Frontal cortex (tissue), 4 donors: ENCODE data around the gene SCFD2. TPM values are rescaled to one million over a fixed set of nuclear protein-coding genes. Genes with fewer than 3 reads are reported as not detected.

Experiments
- DNase-seq, 2 donors: peaks; one replicate each; pipeline ENCODE4 v3.0.0; 2012; ENCODE audit warnings: low spot score in 2 of 2
- FAIRE-seq: peaks from 2 replicates; lab custom pipeline; 2012; peaks lifted over from hg19 to GRCh38; lab: Jason Lieb, UNC
- total RNA-seq: library from RNA; depleted of rRNA; stranded (reverse); fragments of >200 nt; gene quantifications from one replicate; pipeline ENCODE4 v1.2.3, GENCODE V29; 2014
- donor health status: control.
- donor health status: control.
- donor health status: control.

Gene SCFD2
- total RNA-seq, 1 donor from 2014 or later = 17.5 TPM

DNA sequence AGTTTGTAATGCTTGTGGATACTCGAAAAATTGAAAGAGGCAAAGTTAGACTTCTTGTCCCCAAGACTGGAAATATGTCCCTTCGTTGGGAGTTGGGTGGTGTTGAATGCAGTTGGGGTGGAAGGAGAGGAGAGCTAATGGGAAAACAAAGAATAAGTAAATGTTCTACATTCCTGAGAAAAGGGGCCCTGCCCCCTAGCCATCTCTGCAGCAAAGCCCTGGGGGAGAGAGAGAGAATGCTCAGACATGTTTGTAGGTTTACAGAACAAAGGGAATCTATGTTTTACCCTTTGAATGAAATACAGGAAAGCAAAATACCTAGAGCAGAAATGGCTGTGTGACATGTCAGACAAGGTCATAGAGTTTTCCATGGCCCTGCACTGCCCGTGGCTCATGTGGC is 415.6 kb downstream of the SCFD2 start:
- no peak for FAIRE-seq
- no peak for DNase-seq

DNA sequence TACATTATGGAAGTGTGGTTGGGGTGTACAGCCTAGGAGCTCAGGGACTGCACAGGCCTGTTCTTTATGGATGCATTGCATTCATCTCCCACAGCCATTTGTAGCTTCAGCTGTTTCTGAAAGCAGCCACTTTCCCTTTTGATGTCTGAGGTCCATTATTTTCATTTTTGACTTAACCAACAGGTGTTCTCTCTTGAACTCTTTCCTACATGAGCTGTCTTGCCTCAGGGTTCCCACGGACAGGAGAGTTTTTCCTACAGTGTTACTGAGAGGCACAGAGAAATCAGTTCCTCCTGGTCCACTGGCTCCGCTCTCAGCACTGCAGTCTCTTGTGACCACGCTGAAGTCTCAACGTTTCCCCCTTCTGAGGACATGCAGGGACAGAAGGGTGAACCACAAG is 416.5 kb downstream of the SCFD2 start:
- DNase-seq (no peak), FAIRE-seq (no peak)

DNA sequence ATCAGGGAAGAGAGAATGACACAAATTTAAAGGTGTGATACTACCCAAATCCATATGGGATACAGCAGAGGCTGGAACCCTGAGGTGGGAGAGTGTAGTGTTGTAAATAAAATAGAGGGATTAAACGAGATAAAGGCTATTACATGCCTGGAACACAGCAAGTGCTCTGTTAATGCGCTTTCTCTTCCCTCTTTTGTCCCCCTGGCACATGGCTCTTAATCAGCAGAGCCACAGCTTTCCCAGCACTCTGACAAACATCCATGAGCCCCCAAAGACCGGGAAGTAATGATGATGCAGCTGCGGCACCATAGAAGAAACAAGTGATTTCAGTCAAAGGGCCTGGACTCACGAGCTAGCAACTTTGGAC is 417.8 kb downstream of the SCFD2 start:
- FAIRE-seq = no peak
- DNase-seq = no peak

DNA sequence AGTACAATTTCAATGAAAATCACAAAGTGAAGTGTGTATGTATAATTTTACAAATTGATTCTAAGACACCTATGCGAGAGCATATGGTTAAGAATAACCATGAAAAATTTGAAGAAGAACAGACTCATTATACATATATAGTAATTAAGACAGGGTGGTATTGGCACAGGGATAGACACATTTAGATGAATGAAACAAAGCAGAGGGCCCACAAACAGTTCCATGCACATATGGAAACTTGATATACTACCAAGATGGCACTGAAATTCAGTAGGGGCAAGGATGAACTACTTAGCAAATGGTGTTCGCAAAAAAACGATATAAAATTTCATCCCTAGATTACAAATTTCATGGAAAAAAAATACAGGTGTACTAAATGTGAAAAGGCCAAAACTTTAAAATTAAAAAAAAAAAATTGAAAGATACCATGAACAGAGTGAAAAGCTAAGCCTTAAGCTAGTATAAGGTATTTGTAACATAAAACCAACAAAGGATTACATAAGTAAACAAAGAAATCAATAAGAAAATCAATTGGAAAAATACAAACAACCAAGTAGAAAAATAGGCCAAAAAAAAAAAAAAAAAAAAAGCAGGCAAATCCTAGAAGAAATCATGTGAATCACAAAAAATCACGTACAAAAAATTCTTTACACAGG is 418.3 kb downstream of the SCFD2 start:
- DNase-seq (no peak), FAIRE-seq (no peak)

DNA sequence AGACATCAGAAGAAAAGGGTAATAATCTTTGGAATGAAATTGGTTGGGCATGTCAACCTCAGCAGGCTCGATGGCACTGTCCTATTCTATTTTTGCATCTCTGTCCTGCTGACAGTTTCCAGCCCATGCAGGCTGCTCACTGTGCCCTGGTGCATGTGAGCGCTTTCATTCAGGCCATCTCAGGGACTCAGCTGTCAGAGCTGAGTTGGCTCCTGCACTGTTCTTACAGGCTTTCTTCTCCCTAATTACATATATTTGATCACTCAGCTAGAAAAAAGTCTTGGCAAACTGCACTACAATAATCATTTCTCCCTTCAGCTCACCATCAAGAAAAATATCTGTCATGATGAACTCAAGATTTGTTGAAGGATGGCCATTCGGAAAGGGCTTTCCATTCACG is 419.0 kb downstream of the SCFD2 start:
- DNase-seq (no peak), FAIRE-seq (no peak)

DNA sequence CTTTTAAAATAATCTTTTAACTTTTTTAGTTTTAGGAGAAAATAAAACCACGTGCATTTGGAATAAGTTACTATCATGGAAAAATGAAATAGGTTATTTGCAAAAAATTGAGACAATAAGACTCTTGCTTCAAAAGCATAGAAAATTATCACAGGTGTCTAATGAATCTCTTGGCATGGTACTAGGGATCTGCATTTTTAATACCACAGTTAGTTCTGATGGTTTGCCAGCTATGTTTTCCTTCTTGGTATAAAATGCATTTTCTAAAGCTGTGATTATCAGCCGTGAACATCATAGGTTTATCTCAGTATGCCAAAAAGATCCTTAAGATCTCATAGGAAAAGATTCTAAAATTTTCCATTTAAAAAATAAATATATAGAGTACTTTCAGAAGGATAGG is 419.9 kb downstream of the SCFD2 start:
- FAIRE-seq (no peak), DNase-seq (no peak)

DNA sequence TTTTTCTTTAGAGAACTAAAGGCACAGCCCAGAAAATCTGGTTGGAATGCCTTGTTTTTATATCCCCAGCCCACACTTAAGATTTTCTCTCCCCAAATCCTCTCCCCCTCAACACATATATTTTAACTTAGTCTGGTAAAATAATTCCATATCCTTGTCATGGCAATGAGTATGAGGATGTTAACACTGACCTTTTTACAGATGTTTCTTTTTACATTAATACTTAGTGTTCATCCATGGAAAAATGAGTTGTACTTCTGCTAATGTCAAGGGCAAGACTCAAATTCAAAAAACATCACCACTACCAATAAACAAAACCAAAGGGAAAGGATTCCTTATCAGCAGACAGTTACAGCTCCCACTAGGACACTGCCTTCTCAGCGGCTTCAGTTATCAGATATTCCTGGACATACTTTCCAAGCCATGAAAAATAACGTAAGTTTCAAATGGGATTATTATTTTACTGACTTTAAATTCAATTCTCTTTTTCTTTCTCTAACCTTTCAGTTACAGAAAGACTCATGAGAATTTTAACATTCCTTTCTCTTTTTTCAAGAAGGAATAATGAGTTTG is 420.4 kb downstream of the SCFD2 start:
- DNase-seq (no peak), FAIRE-seq (no peak)

DNA sequence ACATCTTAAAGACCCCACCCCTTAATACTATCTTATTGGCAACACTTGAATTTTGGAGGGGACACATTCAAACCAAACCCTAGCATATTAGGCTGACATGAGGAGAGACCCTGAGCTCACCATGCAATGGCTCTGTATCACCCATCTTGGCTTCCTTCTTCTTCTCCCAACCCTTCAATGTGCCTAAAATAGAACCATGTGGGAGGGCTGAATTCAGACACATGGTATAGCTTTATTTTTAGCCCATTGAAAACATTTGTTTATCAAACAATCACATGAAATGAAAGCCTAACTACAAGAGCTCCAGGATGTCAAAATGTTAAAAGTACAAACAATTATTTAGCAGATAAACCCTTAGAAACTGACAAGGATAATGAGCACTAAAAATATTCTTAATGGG is 422.2 kb downstream of the SCFD2 start:
- FAIRE-seq (no peak), DNase-seq (no peak)

DNA sequence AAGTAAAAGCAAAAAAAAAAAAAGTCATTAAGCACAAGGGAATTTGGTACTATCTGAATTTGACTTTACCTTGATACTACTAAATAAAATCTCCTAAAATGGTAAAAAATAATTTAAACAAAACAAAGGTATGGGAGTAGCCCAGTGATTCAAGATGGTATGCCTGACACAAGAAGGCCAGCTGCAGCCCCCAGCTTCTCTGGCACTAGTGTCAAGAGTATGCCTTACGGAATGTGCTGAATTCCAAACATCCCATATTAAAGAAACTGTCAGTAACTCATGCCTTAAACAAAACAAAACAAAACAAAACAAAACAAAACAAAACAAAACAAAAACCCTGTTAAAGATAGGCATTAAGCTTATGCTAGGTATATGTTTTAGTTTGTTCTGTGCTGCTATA is 422.9 kb downstream of the SCFD2 start:
- FAIRE-seq (no peak), DNase-seq (no peak)

DNA sequence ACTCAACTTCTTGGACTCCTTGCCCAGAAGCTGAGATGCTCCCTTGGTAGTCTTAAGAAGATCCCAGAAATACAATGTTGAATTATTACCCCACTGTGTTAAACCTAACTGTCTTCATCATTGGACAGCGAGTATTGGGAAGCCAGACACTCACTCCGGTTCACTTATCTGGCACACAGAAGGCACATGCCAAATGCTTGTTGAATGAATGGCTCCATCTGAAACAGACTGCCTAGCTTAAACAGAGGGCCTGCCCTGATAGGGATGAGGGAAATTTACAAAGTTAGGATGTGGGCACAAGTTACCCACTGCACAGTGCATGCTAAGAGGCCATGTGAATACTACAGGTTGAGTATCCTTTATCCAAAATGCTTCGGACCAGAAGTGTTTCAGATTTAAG is 424.4 kb downstream of the SCFD2 start:
- DNase-seq = no peak
- FAIRE-seq = no peak

DNA sequence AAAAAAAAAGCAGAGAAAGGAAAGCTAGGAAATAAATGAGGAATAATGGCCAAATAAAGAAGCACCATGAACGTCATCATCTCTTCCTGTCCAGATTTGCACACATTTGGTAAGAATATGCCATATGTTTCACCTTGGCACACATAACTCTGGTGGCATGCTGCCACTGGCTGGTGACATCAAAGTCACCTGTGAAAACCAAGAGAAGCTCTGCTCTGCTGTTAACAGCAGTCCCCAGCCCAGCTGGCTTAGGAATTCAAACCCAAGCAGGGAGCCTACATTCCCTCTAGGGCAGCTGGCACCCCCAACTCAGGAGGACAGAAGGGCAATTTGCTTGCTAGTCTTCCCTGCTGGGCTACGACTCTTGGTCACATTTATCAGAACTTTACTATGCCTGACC is 426.1 kb downstream of the SCFD2 start:
- no peak for DNase-seq
- no peak for FAIRE-seq

DNA sequence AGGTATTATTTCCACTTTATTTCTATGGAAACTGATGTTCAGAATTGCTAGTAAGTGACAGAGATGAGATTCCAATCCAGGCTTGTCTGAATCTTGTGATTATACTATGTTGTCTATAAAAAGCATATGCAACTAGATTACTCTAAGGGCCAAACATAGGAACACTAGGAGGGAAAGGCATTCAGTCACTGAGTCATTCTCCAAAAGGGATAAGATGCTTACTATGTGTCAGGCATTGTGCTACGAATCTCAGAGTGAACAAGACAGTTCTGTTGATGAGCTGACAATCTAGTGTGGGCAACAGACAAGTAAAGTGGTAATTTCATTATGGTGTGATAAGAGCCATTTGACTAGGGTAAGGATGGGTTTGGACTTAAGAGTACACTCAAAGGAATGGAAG is 426.5 kb downstream of the SCFD2 start:
- DNase-seq (no peak), FAIRE-seq (no peak)

DNA sequence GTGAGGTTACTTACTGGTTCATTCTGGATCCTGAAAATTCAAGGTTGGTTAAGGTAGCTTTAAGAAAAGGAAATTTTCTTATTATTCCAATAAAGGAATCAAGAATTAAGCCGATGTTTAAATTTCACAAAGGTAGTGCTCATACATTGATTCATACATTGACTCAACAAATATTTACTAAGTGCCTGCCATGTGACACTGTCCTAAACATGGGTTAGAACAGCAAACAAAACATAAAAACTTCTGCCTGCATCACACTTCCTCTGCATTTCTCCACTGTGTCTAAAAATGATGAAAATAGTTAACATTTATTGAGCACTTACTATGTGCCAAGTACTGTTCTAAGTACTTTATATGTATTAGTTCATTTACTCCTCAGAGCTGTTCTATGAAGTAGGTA is 428.0 kb downstream of the SCFD2 start:
- DNase-seq = no peak
- FAIRE-seq = no peak

DNA sequence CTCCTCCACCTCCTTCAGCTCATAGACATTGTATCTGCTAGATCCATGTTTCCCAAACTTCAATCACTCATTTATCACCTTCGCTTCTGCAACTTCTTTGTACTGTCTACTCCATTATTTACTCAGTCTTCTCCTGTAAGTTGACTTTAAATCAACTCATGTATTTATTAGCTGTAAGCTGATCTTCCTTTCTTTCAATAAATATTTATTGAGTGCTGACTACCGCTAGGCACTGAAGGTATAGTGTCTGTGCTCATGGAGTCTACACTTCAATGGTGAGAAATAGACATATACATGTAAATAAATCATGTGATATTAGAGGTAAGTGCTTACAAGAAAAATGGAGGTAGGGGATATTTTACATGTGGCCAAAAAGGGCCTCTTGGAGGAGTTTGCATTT is 429.1 kb downstream of the SCFD2 start:
- no peak for FAIRE-seq

DNA sequence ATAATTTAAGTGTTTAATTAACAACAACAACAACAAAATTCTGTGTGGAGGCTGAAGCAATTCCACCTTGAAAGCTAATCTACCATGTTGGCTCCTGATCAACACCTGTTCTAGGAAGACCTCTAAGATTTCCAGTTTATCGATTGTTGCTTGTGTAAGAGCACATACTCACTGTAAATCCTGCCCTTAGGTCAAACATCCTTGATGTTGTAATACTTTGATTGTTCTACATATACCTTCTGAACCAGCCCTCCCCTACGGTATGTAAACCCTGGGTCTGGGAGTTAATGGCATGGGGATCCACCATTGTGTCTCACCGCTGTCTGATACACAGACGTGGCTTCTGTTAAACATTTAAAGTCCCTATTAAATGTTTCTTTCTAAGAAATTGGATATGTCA is 430.5 kb downstream of the SCFD2 start:
- no peak for DNase-seq
- no peak for FAIRE-seq

More for the DNA sequence above, 429.1 kb downstream of the SCFD2 start:
- no peak for DNase-seq

DNA sequence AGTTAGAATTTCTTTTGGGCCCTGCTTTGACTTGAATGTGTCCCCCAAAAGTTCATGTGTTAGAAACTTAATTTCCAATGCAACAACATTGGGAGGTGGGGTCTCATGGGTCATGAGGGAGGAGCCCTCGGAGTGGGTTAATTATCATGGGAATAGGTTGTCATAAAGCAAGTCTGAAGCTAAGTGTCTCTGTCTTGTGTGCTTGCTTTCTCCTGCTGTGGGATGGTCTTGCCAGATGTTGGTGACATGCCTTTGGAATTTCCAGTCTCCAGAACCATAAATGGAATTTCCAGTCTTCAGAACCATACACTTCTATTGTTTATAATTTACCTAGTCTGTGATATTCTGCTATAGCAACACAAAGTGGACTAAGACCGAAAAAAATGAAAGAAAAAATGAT is 432.1 kb downstream of the SCFD2 start:
- FAIRE-seq = no peak

DNA sequence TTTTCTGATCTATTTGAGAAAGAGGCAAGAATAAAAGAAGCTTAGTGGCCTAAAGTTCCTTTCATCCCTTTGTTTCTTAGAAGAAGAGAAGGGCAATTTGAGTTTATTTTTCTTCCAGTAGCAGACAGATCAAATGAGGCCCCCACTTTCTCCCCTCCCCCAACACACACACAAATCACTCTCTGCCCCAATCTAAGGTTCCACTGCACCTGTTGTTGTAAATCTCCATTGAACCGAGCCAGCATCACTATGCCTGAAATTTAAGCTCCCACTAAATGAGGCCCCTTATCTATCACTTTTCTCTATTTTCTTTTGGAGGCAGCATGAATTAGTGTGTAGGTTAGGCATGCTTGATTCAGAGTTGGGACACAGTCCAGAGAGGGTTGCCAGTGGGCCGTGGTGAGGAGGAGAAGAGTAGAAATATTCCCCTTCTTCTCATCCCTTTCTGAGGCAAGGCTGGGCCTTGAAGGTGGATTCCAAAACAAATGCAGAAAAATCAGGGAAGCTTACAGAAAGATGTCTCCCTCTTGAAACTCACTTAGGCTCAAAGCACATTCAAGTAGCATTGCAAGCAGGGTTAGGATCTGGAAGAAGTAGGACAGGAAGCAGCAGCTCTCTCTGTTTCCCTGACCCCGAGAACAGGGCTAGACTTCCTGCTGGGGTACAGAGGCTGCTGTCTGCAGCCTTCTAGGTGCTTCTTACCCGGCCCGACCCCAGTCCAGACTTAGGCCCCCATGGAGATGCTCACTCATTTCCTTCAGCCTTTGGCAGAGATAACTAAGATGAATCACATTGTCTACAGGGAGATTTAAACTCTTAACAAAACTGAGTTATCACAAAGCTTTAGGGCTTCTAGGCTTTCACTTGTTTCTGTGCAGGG is 433.0 kb downstream of the SCFD2 start:
- DNase-seq (no peak), FAIRE-seq (no peak)

More for the DNA sequence above, 432.1 kb downstream of the SCFD2 start:
- no peak for DNase-seq

DNA sequence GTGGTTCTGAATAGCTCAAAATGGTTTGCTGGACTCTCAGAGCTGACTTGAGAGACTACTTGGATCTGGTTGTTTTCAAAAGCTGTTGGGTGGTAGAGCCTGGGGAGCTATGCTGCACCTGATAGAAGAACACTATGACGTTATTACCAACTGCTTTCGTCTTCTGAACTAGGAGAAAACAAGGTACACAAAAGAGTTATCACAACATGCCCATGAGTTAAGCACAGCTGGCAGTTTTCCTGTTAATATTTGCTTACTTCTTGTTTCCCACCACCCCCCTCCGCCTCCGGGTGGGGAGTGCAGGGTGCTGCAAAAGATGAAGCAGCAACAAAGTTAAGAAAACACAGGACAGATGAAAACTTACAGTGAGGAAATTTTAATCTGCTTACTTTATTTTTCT is 434.6 kb downstream of the SCFD2 start:
- no peak for FAIRE-seq
- DNase-seq = no peak

DNA sequence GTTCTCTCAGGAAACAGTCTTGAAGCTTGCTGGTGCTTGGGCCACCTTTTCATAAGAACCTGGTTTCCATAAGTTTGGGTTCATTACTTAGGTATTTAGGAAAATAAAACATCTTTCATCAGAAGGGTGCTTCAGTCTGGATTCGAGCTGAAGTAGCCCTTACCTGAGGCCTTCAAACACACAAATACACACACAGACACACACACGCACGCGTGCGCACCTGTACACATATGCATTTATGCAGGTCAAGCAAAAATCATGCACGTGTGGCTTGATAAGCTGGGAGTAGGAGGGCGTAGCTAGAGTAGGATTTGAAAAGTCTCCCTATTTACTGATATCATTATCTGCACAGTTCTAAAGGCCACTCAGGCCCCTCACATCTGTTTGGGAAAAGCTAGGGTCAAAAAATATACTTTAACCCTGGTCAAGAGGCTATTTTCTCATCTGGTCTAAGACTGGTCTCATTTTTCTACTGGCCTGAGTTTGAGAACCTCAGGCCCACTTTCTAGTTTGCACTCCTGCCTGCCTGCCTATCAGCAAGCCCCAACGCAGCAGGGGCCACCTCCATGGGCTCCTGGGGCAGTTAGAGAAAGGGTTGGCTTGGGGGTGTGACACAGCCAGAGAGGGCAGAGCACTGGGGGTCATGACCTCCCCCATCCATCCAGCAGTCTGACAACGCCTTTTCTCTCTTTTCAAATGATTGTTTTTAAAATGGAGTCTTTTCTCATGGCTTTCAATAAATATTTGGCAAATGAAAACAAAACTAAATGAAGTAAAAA is 439.5 kb downstream of the SCFD2 start:
- DNase-seq (no peak), FAIRE-seq (no peak)

DNA sequence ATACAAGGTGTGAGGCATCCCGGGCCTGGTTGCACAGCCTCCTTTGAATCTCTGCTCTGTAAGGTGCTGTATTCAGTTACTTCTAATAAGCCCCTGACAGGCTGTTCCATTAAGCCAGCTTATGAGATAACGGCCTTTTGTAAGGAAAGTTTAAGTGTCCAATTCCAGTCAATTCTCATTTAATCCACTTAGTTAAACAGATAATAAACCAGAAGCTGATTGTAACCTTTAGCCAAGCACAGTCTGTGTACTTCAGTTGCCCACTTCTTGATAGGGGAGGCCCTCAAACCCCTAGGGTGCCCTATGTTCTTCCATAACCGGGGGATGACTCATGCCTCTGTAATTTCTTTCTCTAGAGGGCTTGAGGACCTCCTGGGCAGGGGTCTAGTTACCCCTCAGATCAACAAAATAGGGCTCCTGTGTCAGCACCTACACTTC is 440.3 kb downstream of the SCFD2 start:
- no peak for DNase-seq
- no peak for FAIRE-seq
